Stimulated activated CD8-positive, alpha-beta memory T cell treated with anti-CD3 and anti-CD28 coated beads, Interleukin-2, amount 100 ng/mL, for 1 hour (primary cell): ENCODE data around the gene SLC18A3.

Source experiments
- DNase-seq, 2 donors: peaks; one replicate each; pipeline ENCODE4 v3.0.0-alpha.2; 2020; ENCODE audit warnings: low read depth in 2 of 2

The SLC18A3 gene

GRCh38 chr10:49610114-49610457 is at the start of gene SLC18A3:
SLC18A3 (plus strand) TSS chr10:49610310; CDS start chr10:49610741, 431 bp downstream.
- no peak for DNase-seq

- no peak for DNase-seq
Measured at GRCh38 chr10:49560526-49560925, 49.6 kb upstream of the SLC18A3 start.

DNA sequence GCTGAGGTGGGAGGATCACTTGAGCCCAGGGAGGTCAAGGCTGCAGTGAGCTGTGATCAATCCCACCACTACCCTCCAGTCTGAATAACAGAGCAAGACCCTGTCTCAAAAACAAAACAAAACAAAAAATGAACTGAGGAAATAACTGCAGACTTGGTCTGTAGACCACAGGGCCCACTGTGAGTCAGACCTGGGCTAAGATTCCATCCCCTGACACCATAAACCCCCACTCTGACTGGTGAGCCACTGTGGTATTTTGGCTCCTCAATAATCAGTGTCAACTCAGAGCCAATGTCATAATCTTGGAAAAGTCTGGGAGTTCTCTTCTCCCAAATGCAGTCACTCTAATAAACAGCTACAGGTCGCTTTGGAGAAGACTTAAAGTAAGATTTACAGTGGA is 47.2 kb upstream of the SLC18A3 start:
- no peak for DNase-seq

GRCh38 chr10:49564461-49565009 is 45.6 kb upstream of the SLC18A3 start:
- DNase-seq, result no peak

DNA sequence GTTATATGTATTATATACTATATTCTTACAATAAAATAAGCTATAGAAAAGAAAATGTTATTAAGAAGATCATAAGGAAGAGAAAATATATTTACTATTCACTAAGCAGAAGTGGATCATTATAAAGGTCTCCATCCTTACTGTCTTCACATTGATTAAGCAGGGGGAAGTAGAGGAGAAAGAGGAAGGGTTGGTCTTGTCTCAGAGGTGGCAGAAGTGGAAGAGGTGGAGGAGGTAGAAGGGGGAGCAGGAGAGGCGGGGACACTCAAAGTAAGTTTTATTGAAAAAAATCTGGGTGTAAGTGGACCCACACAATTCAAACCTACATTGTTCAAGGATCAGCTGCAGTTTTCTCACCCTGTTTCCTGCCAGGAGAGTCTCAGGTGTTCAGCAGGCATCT is 42.3 kb upstream of the SLC18A3 start:
- DNase-seq, result no peak

GRCh38 chr10:49568235-49568634 is 41.9 kb upstream of the SLC18A3 start:
- no peak for DNase-seq

- no peak for DNase-seq
Measured at GRCh38 chr10:49569031-49569631, 41.0 kb upstream of the SLC18A3 start.

DNA sequence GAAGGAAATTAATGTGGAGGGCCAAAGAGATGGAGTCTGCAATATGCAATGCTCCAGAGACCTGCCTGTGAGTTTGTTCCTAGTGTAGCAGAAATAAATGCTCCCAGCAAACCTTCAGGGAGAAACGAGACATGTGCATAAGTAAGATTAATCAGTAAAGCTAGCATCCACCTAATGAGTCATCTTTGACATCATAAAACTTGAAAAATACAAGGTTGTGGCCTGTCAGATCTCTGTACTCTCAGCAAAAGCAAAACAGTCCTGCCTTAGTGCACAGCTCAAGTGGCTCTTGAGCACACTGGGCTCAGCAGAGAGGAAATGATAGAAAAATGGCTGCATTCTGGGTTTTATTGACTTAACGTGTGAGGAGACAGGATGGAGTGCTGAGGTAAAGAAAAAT is 38.7 kb upstream of the SLC18A3 start:
- no peak for DNase-seq

GRCh38 chr10:49572594-49573114 is 37.5 kb upstream of the SLC18A3 start:
- no peak for DNase-seq

- no peak for DNase-seq
Measured at GRCh38 chr10:49575489-49576072, 34.5 kb upstream of the SLC18A3 start.

- DNase-seq, result no peak
Measured at GRCh38 chr10:49577182-49577925, 32.8 kb upstream of the SLC18A3 start.

GRCh38 chr10:49578392-49578791 is 31.7 kb upstream of the SLC18A3 start:
- no peak for DNase-seq

- DNase-seq, result no peak
Measured at GRCh38 chr10:49579621-49580020, 30.5 kb upstream of the SLC18A3 start.

DNA sequence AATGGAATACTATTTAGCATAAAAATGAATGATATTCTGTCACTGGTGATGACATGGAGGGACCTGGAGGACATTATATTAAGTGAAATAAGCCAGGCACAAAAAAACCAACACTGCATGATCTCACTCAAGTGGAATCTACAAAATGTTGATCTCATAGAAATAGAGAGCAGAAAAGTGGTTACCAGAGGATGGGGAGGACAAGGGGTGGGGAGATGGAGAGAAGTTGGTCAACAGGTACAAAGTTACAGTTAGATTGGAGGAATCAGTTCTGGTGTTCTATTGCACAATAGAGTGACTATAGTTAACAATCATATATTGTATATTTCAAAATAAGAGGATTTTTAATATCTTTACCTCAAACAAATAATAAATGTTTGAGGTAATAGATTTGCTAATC is 24.7 kb upstream of the SLC18A3 start:
- no peak for DNase-seq

DNA sequence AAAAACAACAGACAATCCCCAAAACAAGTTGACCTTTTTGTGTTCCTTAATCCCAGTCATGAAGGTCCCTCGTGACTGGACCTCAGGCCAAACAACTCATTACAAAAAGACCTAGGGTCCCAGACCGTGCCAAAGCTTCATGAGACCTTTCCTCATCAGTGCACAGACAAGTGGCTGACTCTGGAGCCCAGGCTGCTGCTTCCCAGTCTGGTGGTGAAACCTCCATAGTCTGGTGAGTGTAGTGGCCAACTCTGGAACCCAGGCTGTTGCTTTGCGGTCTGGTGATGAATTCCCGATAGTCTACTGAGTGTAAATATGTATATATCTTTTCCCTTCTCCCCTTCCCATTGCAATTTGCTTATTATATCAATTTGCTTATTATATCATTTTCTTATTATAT is 22.1 kb upstream of the SLC18A3 start:
- no peak for DNase-seq

GRCh38 chr10:49592726-49593563 is 17.2 kb upstream of the SLC18A3 start:
- peak; percentile 14 to 27 for DNase-seq

DNA sequence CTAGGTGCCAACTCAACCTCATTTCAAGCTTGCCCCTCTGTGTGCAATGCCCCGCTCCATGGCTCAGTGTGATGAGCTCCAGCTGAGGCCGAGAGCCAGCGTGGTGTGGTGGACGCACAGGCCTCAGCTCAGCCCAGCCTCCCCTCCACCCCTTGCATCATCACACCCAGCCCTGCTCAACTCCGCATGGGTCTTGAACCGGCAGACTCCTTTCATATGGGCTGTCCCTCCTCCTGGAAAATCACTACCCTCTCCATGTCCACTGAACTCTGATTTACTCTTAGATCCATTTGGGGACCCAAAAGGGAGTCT is 16.6 kb upstream of the SLC18A3 start:
- no peak for DNase-seq

DNA sequence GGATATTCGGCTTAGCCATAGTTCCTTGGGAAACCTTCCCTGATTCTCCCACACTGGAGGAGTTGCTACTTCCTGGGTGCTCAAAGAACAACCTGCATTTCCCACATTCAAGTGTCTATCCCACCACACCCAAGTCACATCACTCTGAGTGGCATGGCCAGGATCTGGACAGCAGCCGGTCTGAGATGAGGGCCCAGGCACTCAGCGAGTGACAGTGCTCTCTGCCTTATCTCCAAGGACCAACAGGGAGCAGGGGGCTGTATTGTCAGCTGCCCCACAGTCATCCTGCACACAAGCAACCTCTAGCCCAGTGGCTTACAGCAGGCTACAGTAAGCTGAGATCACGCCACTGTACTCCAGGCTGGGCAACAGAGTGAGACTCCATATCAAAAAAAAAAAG is 16.1 kb upstream of the SLC18A3 start:
- no peak for DNase-seq

GRCh38 chr10:49594594-49594993 is 15.5 kb upstream of the SLC18A3 start:
- DNase-seq, result no peak

GRCh38 chr10:49595003-49595712 is 15.0 kb upstream of the SLC18A3 start:
- no peak for DNase-seq

GRCh38 chr10:49595713-49596492 is 14.2 kb upstream of the SLC18A3 start:
- DNase-seq, result no peak
